ENCODE measurements around the gene DUS3L.

DUS3L gene

GRCh38 chr19:5801796-5802619 lies 11.0 kb upstream of the DUS3L start:
- TF ChIP-seq JUND (IDR thresholded peaks at IDR 0.05; ENCODE audit: low read depth), result no peak
- in situ Hi-C loops (cut with HindIII; ENCODE audit: low pct_unique_long_range_greater_than_20kb, low sequenced_read_pairs), result no loop called here
- DNase-seq (ENCODE audit: low read depth in 1 of 2, low spot score in 1 of 2), result no peak

DNA sequence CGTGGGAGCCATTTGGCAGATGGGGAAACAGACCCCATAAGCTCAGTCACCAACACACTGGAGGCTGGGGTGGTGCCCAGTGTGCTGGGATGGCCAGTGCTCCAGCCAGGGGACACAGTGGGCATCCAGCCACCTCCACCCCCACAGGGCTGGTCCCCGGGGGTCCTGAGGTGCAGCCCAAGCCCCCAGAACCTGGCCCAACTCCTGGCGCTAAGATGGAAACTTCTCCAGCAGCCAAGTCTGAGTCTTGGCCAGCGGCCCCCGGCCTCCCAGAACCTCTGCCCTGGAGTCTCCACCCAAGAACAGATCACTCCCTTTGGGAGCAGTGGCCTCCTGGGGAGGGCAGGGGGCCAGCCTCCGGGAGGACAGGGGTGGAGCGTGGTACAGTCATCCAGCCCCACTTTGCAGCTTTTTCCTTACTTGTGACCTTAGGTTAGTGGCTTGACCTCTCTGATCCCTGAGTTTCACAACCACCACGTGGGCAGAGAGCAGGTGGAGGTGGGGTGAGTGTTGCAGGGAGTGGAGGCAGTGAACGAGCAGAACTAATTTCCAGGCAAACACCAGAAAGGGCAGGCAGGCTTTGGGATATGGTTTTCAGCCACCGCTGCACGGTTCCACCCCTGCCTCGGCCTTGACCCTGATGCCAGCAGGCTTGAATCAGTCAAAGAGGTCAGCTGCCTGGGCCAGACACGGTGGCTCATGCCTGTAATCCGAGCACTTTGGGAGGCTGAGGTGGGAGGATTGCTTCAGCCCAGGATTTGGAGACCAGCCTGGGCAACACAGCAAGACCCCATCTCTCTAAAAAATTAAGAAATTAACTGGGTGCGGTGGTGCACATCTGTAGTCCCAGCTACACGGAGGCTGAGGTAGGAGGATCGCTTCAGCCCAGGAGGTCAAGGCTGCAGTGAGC lies 9.7 kb upstream of the DUS3L start:
- TF ChIP-seq JUND (IDR thresholded peaks at IDR 0.05; ENCODE audit: low read depth), result no peak
- in situ Hi-C loops (cut with HindIII; ENCODE audit: low pct_unique_long_range_greater_than_20kb, low sequenced_read_pairs), result no loop called here
- DNase-seq (ENCODE audit: low read depth in 1 of 2, low spot score in 1 of 2), result no peak

DNA sequence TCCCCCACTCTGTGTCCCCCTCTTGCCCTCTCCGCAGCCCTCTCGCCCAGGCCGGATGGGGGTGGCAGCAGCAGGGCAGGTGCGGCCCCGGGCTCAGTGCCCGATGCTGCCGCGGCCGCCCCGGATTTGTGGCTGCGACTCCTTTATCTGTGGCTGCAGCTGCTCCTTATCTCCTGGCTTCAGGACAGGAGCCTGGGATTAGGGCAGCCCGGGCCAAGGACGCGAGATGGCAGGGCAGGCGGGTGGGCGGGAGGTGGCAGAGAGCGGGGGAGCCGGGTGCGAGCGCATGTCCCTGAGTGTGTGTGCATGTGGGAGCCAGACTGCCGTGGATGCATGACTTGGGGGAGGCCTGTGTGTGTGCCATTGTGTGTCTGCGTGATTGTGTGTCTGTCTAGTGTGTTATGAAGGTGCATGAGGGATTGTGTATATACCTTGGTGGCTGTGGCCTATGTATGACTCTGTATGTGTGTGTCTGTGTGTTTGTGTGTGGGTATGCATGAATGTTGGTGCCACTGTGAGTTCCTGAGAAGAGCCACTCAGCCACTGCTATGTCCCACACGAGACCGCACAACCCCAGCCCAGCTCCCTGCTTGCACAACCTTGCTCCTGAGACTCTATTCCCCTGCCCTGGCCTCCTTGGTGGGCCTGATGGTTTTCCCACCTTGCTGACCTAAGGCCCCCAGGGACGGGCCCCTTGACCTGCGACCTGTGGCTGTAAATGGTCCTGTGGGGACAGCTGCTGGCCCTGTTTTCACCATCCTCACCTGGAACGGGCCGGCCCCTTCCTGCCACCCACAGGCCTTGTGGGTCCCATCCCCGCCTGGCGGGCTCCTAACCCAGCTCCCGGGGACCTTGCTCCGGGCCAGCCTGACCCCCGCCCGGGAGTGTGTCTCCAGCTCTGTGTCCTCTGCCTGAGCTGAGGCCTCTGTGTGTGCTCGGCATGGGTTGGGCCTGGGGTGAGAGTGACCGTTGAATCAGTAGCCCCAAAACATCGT lies 8.6 kb upstream of the DUS3L start:
- no peak for DNase-seq (ENCODE audit: low read depth in 1 of 2, low spot score in 1 of 2)
- in situ Hi-C loops (cut with HindIII; ENCODE audit: low pct_unique_long_range_greater_than_20kb, low sequenced_read_pairs), result no loop called here
- TF ChIP-seq JUND (IDR thresholded peaks at IDR 0.05; ENCODE audit: low read depth), result no peak

- in situ Hi-C loops (cut with HindIII; ENCODE audit: low pct_unique_long_range_greater_than_20kb, low sequenced_read_pairs), result no loop called here
- DNase-seq (ENCODE audit: low read depth in 1 of 2, low spot score in 1 of 2), result no peak
- no peak for TF ChIP-seq JUND (IDR thresholded peaks at IDR 0.05; ENCODE audit: low read depth)
These were observed 7.3 kb upstream of the DUS3L start for GRCh38 chr19:5798244-5798643.

- TF ChIP-seq JUND (IDR thresholded peaks at IDR 0.05; ENCODE audit: low read depth), result no peak
- no peak for DNase-seq (ENCODE audit: low read depth in 1 of 2, low spot score in 1 of 2)
- in situ Hi-C loops (cut with HindIII; ENCODE audit: low pct_unique_long_range_greater_than_20kb, low sequenced_read_pairs), result no loop called here
These were observed 4.5 kb upstream of the DUS3L start for GRCh38 chr19:5795382-5795919.

DNA sequence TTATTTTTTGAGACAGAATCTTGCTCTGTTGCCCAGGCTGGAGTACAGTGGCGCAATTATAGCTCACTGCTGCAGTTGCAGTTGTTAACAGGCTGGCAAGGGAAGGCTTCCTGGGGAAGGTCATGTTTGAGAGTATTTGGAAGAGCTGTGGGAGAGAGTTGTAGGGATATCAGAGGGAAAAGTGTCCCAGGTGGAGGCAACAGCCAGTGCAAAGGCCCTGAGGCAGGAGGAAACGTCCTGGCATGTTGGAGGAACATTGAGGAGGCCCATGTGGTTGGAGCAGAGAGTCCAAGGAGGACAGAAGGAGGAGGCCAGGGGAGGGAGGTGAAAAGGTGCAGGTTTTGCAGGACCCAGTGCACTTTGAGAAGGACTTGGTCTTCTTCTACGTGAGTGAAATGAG lies 2.2 kb upstream of the DUS3L start:
- in situ Hi-C loops (cut with HindIII; ENCODE audit: low pct_unique_long_range_greater_than_20kb, low sequenced_read_pairs), result no loop called here
- no peak for TF ChIP-seq JUND (IDR thresholded peaks at IDR 0.05; ENCODE audit: low read depth)
- no peak for DNase-seq (ENCODE audit: low read depth in 1 of 2, low spot score in 1 of 2)

DNA sequence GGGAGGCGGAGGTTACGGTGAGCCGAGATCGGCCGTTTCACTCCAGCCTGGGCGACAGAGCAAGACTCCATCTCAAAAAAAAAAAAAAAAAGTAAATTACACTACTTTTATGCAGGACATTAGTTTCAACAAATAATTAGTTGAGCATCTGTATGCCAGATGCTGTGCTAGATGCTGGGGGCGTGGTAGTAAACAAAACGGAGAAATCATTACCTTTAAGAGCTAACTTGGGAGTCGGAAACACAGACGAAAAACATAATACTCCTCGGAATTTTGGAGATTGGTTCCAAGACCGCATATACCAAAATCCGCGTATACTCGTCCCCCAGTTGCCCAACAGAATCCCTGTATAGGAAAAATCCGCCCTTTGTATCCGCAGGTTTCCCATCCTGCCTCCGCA lies 1.3 kb upstream of the DUS3L start:
- in situ Hi-C loops (cut with HindIII; ENCODE audit: low pct_unique_long_range_greater_than_20kb, low sequenced_read_pairs), result no loop called here
- DNase-seq (ENCODE audit: low read depth in 1 of 2, low spot score in 1 of 2), result no peak
- TF ChIP-seq JUND (IDR thresholded peaks at IDR 0.05; ENCODE audit: low read depth), result no peak

GRCh38 chr19:5789886-5790558 lies 941 bp downstream of the DUS3L start:
- TF ChIP-seq JUND (IDR thresholded peaks at IDR 0.05; ENCODE audit: low read depth), result no peak
- in situ Hi-C loops (cut with HindIII; ENCODE audit: low pct_unique_long_range_greater_than_20kb, low sequenced_read_pairs), result no loop called here
- DNase-seq (ENCODE audit: low read depth in 1 of 2, low spot score in 1 of 2), result no peak

GRCh38 chr19:5789351-5789761 lies 1.6 kb downstream of the DUS3L start:
- DNase-seq (ENCODE audit: low read depth in 1 of 2, low spot score in 1 of 2), result no peak
- no peak for TF ChIP-seq JUND (IDR thresholded peaks at IDR 0.05; ENCODE audit: low read depth)
- in situ Hi-C loops (cut with HindIII; ENCODE audit: low pct_unique_long_range_greater_than_20kb, low sequenced_read_pairs), result no loop called here

- TF ChIP-seq JUND (IDR thresholded peaks at IDR 0.05; ENCODE audit: low read depth), result no peak
These were observed 2.5 kb downstream of the DUS3L start for GRCh38 chr19:5788422-5788821.

DNA sequence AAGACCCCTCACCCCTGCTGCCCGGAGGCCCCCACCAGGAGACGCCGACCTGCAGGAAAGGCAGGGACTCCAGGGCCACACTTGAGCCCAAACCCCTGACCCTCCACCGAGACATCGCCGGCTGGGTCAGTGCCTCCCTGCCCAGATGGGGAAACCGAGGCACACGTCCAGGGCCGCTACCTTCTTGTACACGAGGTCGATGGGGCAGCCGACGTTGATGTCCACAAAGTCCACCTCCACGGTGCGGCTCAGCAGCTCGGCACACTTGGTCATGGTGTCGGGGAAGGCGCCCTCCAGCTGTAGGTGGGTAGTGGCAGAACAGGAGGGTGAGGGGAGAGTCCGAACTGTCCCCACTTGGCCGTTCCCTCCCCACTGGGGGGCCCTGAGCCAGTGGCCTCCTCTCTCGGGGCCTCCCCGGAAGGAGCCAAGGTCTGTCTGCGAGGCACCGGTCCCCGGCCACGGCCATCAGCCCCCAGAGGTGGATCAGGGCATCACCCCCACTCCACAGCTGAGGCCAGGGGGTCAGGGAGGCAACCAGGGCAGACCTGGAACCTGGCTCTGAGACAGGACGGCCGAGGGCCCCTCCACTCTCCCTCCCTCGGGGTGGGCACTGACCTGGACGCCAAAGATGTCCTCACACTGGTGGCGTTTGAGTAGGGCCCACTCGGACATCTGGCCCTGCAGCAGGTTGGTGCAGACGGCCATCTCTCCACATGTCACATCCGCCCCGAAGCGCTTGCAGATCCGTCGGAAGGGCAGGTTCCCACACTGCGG lies 3.4 kb downstream of the DUS3L start:
- DNase-seq (ENCODE audit: low read depth in 1 of 2, low spot score in 1 of 2), result no peak
- in situ Hi-C loops (cut with HindIII; ENCODE audit: low pct_unique_long_range_greater_than_20kb, low sequenced_read_pairs), result no loop called here
- TF ChIP-seq JUND (IDR thresholded peaks at IDR 0.05; ENCODE audit: low read depth), result no peak

More at GRCh38 chr19:5788422-5788821, 2.5 kb downstream of the DUS3L start:
- no peak for DNase-seq (ENCODE audit: low read depth in 1 of 2, low spot score in 1 of 2)
- in situ Hi-C loops (cut with HindIII; ENCODE audit: low pct_unique_long_range_greater_than_20kb, low sequenced_read_pairs), result no loop called here
